GM12874 (cell line): ENCODE results near the gene FABP7.

Experiments used
- TF ChIP-seq, protein P1 (sequence below): IDR thresholded peaks from 2 replicates; pipeline ENCODE4 v1.5.1; 2011; ENCODE audit warnings: low read depth, mild to moderate bottlenecking, control low read depth, low read length, moderate library complexity; ENCODE audit not compliant: insufficient read depth

The FABP7 gene

DNA sequence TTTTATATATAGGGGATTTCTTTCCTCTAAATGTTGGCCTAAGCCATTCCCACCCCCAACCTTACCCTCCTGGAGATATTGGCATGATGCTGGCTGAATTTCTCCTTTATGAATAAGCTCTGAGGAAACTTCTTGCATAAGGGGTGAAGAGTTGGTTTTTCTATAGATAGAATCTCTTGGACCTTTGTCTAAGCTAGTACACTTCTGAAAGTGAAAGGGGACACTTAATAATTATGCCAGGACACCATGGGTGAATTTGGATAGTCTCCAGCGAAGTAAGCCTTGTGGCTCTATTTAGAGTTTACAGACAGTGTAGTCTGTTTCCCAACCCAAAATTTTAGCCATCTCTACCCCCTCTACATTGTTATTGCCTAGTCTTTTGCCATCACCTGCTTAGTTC lies 27.1 kb upstream of the FABP7 start:
- TF ChIP-seq, protein P1, sequence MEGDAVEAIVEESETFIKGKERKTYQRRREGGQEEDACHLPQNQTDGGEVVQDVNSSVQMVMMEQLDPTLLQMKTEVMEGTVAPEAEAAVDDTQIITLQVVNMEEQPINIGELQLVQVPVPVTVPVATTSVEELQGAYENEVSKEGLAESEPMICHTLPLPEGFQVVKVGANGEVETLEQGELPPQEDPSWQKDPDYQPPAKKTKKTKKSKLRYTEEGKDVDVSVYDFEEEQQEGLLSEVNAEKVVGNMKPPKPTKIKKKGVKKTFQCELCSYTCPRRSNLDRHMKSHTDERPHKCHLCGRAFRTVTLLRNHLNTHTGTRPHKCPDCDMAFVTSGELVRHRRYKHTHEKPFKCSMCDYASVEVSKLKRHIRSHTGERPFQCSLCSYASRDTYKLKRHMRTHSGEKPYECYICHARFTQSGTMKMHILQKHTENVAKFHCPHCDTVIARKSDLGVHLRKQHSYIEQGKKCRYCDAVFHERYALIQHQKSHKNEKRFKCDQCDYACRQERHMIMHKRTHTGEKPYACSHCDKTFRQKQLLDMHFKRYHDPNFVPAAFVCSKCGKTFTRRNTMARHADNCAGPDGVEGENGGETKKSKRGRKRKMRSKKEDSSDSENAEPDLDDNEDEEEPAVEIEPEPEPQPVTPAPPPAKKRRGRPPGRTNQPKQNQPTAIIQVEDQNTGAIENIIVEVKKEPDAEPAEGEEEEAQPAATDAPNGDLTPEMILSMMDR: no peak

DNA sequence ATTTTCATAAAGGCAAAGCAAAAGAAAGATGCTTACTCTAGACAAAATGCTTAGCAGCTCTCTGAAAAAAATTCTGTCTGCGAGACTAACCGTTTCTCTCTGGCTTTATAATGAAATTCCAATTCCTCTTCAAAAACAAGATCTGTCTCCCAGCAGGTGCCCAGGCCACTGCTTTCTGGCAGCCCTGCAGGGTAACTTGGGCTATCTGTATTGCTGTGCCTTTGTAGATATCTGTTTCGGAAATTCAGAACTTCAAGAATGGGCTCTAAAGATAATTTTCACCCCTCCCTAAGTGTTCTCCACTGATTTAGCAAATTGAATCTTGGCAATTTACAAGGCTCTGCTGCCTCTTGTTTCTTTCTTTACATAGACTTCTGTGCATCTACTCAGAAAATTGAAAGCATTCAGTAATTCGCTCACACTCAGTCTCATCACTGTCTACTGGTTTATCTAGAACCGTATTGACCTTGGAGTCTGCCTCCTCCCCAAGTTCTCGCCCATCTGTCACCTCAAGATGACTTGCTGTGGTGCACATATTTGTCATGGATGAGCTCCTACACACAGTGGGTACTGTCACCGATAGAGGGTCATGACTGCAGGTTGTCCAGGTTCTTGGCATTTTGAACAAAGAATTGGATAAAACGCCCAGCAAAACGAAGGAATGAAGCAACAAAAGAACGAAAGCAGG lies 26.4 kb upstream of the FABP7 start:
- TF ChIP-seq, protein P1: no peak

DNA sequence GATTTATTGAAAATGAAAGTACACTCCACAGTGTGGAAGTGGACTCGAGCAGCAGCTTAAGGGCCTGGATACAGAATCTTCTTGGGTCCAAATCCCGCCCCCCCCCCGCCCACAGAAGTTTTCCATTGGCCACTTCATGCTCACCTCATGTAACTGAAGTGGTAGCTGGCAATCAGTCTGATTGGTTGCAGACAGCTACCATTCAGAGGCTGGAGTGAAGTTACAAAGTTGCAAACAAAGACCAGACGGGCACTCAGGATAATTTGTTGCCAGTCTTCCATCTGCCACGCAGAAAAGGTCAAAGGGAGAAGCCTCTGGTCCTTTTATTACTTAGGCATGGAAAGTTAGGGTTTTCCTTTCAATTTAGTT lies 25.8 kb upstream of the FABP7 start:
- TF ChIP-seq, protein P1: no peak

DNA sequence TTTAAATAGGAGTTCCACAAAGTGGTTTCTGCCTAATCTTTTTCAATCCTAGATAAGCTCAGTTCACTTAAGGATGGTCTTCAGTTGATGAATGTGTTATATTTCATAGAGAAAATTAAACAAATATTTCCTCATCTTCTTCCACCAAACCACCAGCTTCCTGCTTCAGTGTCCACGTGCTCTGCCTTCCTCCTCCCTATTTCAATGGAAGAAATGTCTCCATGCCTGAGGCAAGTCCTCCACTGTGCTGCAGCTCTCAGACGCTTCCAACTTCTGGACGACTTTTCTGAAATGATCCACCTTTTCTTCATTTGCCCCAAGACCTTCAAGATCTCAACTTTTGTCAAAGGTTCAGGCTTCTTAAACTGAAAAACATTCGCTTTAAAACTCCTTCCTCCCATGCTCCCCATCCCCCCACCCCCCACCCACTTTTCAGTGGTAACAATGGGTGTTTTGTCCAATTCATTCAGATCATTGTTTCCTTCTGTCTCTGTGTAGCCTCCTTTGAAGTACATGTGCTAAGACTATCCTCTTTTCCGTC lies 25.3 kb upstream of the FABP7 start:
- TF ChIP-seq, protein P1: no peak

GRCh38 chr6:122755901-122756300 lies 23.6 kb upstream of the FABP7 start:
- TF ChIP-seq, protein P1: no peak

DNA sequence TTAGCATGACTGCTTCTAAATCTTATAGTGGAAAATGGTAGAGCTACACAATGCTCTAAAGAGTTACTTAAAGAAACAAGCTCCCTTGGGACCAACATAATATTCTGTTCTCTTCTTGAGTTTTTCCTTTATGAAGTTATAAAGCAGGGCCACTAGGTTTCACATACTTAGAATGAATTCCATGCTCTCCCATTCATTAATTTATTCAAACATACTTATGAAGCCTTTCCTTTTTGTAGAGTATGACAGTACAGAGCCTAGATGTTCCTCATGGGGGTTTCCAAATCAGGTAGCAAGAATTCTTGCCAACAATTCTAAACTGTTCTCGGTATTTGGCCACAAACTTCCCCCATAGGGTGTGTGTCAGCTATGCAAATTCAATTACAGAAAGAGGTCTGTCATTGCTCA lies 20.6 kb upstream of the FABP7 start:
- TF ChIP-seq, protein P1: no peak

- TF ChIP-seq, protein P1: no peak
Observed at GRCh38 chr6:122760330-122760729, 19.2 kb upstream of the FABP7 start.

DNA sequence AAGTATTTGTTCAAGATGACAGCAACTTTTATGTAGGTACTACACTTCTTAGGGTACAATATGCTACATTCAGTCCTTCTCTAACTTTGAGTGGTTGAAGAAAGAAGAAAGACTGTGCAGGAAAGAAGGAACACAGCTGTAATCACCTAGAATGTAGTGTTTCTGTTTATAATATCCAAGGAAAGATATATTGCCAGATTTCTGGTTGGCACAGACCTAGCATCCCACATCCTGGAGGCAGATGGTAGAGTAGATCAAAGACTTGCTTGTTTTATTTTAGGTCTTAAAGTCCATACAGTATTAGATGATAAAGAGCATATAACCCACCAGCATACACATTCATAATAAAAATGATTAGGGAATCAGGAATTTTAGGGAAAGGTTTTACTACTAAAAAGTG lies 13.3 kb upstream of the FABP7 start:
- TF ChIP-seq, protein P1: no peak
